Measurements from ENCODE around the gene TMEM181. TPM values are rescaled to one million over a fixed set of nuclear protein-coding genes. Genes with fewer than 3 reads are reported as not detected.

TMEM181 gene
- total and polyA plus RNA-seq, 2 of the 13 experiments (the other 11 are each of a cell fraction or from before 2014, with no cell fraction given) = 59.1 to 108 TPM

- peaks cover 75% of the 10 kb centered on the region for H3K4me1 ChIP-seq (ENCODE audit: insufficient read depth, low read length)
- H3K4me3 ChIP-seq (replicated peaks in 1 of 3; ENCODE audit: insufficient read depth in 1 of 3, low read depth in 2 of 3, low read length in 3 of 3) = no peak overlapping the region
- no peaks in the 10 kb centered on the region for H3K9me3 ChIP-seq (ENCODE audit: low read length)
- H3K4me2 ChIP-seq (ENCODE audit: low read depth, low read length) = no peak overlapping the region
- FAIRE-seq = no peak
- in situ Hi-C loops (cut with HindIII; ENCODE audit: extremely low pct_ligation_motif_present, low pct_unique_long_range_greater_than_20kb) = no loop called here
- H3K36me3 ChIP-seq (replicated peaks in 1 of 2; ENCODE audit: control insufficient read depth in 1 of 2, insufficient read depth in 2 of 2, low read length in 2 of 2) = no peaks in the 10 kb centered on the region; a peak in 1 of 5 replicates
- intact Hi-C loops (cut with micrococcal nuclease; ENCODE audit: unreplicated experiment) = no loop called here
- CTCF ChIA-PET (ENCODE audit: low intra/inter-chr PET ratio, low total read pairs) = no interaction called here
- no peak for DNase-seq (ENCODE audit: low spot score)
- no peaks in the 10 kb centered on the region for H3K27me3 ChIP-seq (ENCODE audit: control insufficient read depth in 1 of 2, insufficient read depth in 2 of 2, low read length in 2 of 2)
- peak overlapping the region; percentile 62 for H3K27ac ChIP-seq (ENCODE audit: extremely low read length, insufficient read depth, low read length)
- no peaks in the 10 kb centered on the region for H4K20me1 ChIP-seq (ENCODE audit: insufficient read depth, low read length)
- H3K9ac ChIP-seq (ENCODE audit: insufficient read depth, low read depth, low read length) = no peak overlapping the region
- POLR2A ChIA-PET = interaction anchor here (0.9 to 1.3 kb wide), 4 partner anchors 9 to 13 kb away, joined by 4 to 7 read pairs (median 4); no protein-coding TSS in a partner anchor
- no peaks in the 10 kb centered on the region for H3K79me2 ChIP-seq (ENCODE audit: insufficient read depth, low read length)
- 93% methylated on average over 9 of the region's 9 CpGs for WGBS (ENCODE audit: low lambda C conversion rate)
- peak; percentile 8 for ATAC-seq
- no peak overlapping the region for H2AFZ ChIP-seq (ENCODE audit: low read length)
- no TSS peak for BruUV-seq (replicated peaks)
- TF ChIP-seq ZNF792 (CRISPR knock-in tag; IDR thresholded peaks at IDR 0.05) (no peak), IKZF1 (IDR thresholded peaks at IDR 0.05) (no peak), MYC (CRISPR knock-in tag; IDR thresholded peaks at IDR 0.05; ENCODE audit: borderline replicate concordance) (peak; percentile 7; the same call in 1 of the 2 replicates), FOXJ3 (CRISPR knock-in tag; IDR thresholded peaks at IDR 0.05; ENCODE audit: borderline replicate concordance) (no peak), ZBTB37 (CRISPR knock-in tag; IDR thresholded peaks at IDR 0.05) (no peak), STAG1 (CRISPR knock-in tag; IDR thresholded peaks at IDR 0.05) (no peak), FOXC1 (CRISPR knock-in tag; IDR thresholded peaks at IDR 0.05; ENCODE audit: borderline replicate concordance) (0 out of 2 replicates have a peak, but pooled peaks have one; percentile 49), ZNF597 (CRISPR knock-in tag; IDR thresholded peaks at IDR 0.05) (no peak), SKI (IDR thresholded peaks at IDR 0.05; ENCODE audit: partially characterized antibody) (no peak), CEBPB (IDR thresholded peaks at IDR 0.05; ENCODE audit: borderline replicate concordance, low read depth, low read length) (no peak), ARID4A (CRISPR knock-in tag; IDR thresholded peaks at IDR 0.05; ENCODE audit: borderline replicate concordance) (0 out of 2 replicates have a peak, but pooled peaks have one; percentile 34), ZSCAN9 (CRISPR knock-in tag; IDR thresholded peaks at IDR 0.05; ENCODE audit: borderline replicate concordance) (no peak), ZNF30 (CRISPR knock-in tag; IDR thresholded peaks at IDR 0.05) (no peak), NR2F6 (IDR thresholded peaks at IDR 0.05) (no peak), NR2F6 (CRISPR knock-in tag; IDR thresholded peaks at IDR 0.05) (no peak)
- TF ChIP-seq, protein P1, sequence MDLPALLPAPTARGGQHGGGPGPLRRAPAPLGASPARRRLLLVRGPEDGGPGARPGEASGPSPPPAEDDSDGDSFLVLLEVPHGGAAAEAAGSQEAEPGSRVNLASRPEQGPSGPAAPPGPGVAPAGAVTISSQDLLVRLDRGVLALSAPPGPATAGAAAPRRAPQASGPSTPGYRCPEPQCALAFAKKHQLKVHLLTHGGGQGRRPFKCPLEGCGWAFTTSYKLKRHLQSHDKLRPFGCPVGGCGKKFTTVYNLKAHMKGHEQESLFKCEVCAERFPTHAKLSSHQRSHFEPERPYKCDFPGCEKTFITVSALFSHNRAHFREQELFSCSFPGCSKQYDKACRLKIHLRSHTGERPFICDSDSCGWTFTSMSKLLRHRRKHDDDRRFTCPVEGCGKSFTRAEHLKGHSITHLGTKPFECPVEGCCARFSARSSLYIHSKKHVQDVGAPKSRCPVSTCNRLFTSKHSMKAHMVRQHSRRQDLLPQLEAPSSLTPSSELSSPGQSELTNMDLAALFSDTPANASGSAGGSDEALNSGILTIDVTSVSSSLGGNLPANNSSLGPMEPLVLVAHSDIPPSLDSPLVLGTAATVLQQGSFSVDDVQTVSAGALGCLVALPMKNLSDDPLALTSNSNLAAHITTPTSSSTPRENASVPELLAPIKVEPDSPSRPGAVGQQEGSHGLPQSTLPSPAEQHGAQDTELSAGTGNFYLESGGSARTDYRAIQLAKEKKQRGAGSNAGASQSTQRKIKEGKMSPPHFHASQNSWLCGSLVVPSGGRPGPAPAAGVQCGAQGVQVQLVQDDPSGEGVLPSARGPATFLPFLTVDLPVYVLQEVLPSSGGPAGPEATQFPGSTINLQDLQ (CRISPR knock-in tag; IDR thresholded peaks at IDR 0.05) = no peak
Measured at GRCh38 chr6:158548418-158549161, 11.3 kb upstream of the TMEM181 start.

All from HepG2 (cell line).